Right lobe of liver (tissue), 4 donors: ENCODE results near the gene PTPRD.

ENCODE experiments used
- CTCF ChIP-seq, 4 donors: fragments of 200-600 bp in 3 of 4; fragments of 450-650 bp in 1 of 4; IDR thresholded peaks; one replicate each; pipeline versions ENCODE4 v1.5.1 to v1.8.0; 2016 to 2022; ENCODE audit warnings: antibody characterized with exemption in 4 of 4, mild to moderate bottlenecking in 2 of 4
- POLR2A ChIP-seq: fragments of 450-650 bp; IDR thresholded peaks from one replicate; pipeline ENCODE4 v1.6.1; 2017; ENCODE audit warnings: antibody characterized with exemption, mild to moderate bottlenecking
- donor health status: DM: no; HTN: no; CAD: no.
- donor health status: DM: no; HTN: no; CAD: no.
- donor health status: DM: no; HTN: yes; CAD: no.

- TF ChIP-seq CTCF (IDR thresholded peaks at IDR 0.05) (no peak), POLR2A (no peak)
Measured at GRCh38 chr9:10447036-10447435, 165.8 kb downstream of the PTPRD start.
